Left lung (tissue), 10 donors: Measurements from ENCODE around the gene CENPB. TPM values are rescaled to one million over a fixed set of nuclear protein-coding genes. Genes with fewer than 3 reads are reported as not detected.
A peak's percentile ranks its signal among the peaks of the same experiment; 100 is the strongest.

Experiments
- ATAC-seq: fragments of 200-7000 bp; cut with Tn5 transposase; one replicate; pipeline ENCODE4 v1.9.1; 2020; ENCODE audit warnings: moderate library complexity
- DNase-seq, 4 donors: peaks; one replicate each; pipeline ENCODE4 v3.0.0-alpha.2; 2013 to 2020
- H3K27ac ChIP-seq, 2 donors: fragments of 200-600 bp; sonication (generic) in 1 of 2; one replicate each; pipeline versions ENCODE4 v1.5.0 to v1.8.0; 2020 to 2021
- H3K27me3 ChIP-seq, 2 donors: fragments of 200-600 bp; sonication (generic) in 1 of 2; one replicate each; pipeline versions ENCODE4 v1.5.0 to v1.8.0; 2020 to 2021
- H3K36me3 ChIP-seq, 2 donors: fragments of 200-600 bp; sonication (generic) in 1 of 2; one replicate each; pipeline versions ENCODE4 v1.5.0 to v1.8.0; 2020 to 2021
- H3K4me1 ChIP-seq, 2 donors: fragments of 200-600 bp; one replicate each; pipeline ENCODE4 v1.8.0; 2021
- H3K4me3 ChIP-seq, 2 donors: fragments of 200-600 bp; sonication (generic) in 1 of 2; one replicate each; pipeline versions ENCODE4 v1.5.0 to v1.8.0; 2020 to 2021; ENCODE audit warnings: mild to moderate bottlenecking in 1 of 2
- H3K9me3 ChIP-seq, 2 donors: fragments of 200-600 bp; sonication (generic) in 1 of 2; one replicate each; pipeline versions ENCODE4 v1.5.0 to v1.8.0; 2020 to 2021
- intact Hi-C, 2 donors: fragments of 100-400 bp; cut with DNase I; formaldehyde crosslinking; loops; one replicate each; pipeline versions ENCODE4 v1.11.2 to v1.14.2; 2022
- polyA plus RNA-seq, 6 donors: library from polyadenylated mRNA; unstranded; fragments of 120-200 nt; gene quantifications; one replicate each; pipeline ENCODE4 v1.2.1, GENCODE V29; 2013; ENCODE audit not compliant: insufficient read length in 6 of 6
- total RNA-seq, 2 donors: library from RNA; stranded (reverse); fragmentation: NEBNext Ultra II Directional; extraction: Animal tissue kit (Norgen Biotek cat#: 25700); gene quantifications; one replicate each; pipeline ENCODE4 v1.2.1, GENCODE V29; 2021
- TF ChIP-seq, protein P1 (sequence below), 2 donors: fragments of 200-600 bp; sonication (generic) in 1 of 2; IDR thresholded peaks; one replicate each; pipeline versions ENCODE4 v1.5.0 to v1.8.0; 2021; ENCODE audit warnings: antibody characterized with exemption in 2 of 2
- donor health status: DM: no; HTN: yes; CAD: no.
- donor health status: DM: no; HTN: no; CAD: no.

Gene CENPB
- total and polyA plus RNA-seq, 8 donors, result 38.0 to 94.5 (median 53.4) TPM

DNA sequence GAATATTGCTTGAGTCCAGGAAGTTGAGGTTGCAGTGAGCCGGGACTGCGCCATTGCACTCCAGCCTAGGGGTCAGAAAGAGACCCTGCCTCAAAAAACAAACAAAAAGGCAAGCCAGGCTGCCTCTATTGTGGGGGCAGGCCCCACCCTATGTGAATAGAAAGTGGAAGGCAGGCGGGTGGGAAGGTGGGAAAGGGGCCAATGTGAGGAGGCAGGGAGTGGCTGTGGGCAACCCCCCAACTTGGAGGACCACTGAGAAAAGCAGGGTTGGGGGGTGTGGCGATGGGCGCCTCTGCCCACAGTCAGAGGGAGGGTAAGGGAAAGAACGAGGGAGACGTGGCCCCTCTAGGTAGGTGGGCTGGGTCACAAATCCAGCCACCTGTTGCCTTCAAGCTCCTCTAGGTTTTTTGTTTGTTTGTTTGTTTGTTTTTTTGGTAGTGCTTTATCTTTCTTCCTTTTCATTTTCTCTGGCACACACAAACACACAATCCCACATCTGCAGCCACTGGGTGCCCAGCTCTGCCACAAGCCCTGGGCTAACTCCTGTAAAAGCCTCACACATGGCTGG, 28.5 kb upstream of the CENPB start:
- no peak for ATAC-seq
- no peaks in the 10 kb centered on the region for H3K9me3 ChIP-seq

DNA sequence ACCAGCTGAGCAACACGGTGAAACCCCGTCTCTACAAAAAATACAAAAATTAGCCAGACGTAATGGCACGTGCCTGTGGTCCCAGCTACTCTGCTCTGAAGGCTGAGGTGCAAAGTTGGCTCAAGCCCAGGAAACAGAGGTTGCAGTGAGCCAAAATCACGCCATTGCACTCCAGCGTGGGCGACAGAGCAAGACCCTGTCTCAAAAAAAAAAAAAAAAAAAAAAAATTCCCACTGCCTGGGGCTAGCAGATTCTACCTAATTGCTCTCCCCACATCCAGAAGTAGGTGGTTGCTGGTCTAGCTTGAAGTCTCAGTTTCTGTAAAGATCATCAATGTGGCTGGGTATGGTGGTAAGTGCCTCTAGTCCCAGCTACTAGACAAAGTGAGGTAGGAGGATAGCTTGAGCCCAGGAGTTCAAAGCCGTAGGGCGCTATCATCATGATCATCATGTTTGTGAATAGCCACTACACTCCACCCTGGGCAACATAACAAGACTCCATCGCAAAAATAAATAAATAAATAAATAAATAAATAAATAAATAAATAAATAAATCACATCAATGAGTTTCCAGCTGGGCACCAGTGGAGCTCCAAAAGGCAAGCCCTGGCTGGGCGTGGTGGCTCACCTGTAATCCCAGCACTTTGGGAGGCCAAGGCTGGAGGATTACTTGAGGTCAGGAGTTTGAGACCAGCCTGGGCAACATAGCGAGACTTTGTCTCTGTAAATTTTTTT, 27.5 kb upstream of the CENPB start:
- no peaks in the 10 kb centered on the region for H3K9me3 ChIP-seq
- H3K36me3 ChIP-seq, result no peaks in the 10 kb centered on the region
- DNase-seq (no peak), ATAC-seq (no peak)
- TF ChIP-seq, protein P1, sequence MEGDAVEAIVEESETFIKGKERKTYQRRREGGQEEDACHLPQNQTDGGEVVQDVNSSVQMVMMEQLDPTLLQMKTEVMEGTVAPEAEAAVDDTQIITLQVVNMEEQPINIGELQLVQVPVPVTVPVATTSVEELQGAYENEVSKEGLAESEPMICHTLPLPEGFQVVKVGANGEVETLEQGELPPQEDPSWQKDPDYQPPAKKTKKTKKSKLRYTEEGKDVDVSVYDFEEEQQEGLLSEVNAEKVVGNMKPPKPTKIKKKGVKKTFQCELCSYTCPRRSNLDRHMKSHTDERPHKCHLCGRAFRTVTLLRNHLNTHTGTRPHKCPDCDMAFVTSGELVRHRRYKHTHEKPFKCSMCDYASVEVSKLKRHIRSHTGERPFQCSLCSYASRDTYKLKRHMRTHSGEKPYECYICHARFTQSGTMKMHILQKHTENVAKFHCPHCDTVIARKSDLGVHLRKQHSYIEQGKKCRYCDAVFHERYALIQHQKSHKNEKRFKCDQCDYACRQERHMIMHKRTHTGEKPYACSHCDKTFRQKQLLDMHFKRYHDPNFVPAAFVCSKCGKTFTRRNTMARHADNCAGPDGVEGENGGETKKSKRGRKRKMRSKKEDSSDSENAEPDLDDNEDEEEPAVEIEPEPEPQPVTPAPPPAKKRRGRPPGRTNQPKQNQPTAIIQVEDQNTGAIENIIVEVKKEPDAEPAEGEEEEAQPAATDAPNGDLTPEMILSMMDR (IDR thresholded peaks at IDR 0.05), result no peak
- intact Hi-C loops, result no loop called here
- H3K4me3 ChIP-seq, result no peak overlapping the region
- H3K27ac ChIP-seq, result peak overlapping the region in 1 of 2 donors; percentile 88
- peaks cover 31 to 74% of the 10 kb centered on the region in 2 donors for H3K4me1 ChIP-seq
- H3K27me3 ChIP-seq, result no peaks in the 10 kb centered on the region

More for the DNA sequence above, 28.5 kb upstream of the CENPB start:
- no peak overlapping the region for H3K4me3 ChIP-seq
- peaks cover 33 to 76% of the 10 kb centered on the region in 2 donors for H3K4me1 ChIP-seq
- no peaks in the 10 kb centered on the region for H3K36me3 ChIP-seq
- intact Hi-C loops, result loop anchor here in 1 of 2 donors (5.0 kb wide), 1 partner anchor 33 kb away; the partner anchor contains the start of gene SPEF1
- no peaks in the 10 kb centered on the region for H3K27me3 ChIP-seq
- TF ChIP-seq, protein P1 (IDR thresholded peaks at IDR 0.05), result no peak
- no peak for DNase-seq
- no peak overlapping the region for H3K27ac ChIP-seq

DNA sequence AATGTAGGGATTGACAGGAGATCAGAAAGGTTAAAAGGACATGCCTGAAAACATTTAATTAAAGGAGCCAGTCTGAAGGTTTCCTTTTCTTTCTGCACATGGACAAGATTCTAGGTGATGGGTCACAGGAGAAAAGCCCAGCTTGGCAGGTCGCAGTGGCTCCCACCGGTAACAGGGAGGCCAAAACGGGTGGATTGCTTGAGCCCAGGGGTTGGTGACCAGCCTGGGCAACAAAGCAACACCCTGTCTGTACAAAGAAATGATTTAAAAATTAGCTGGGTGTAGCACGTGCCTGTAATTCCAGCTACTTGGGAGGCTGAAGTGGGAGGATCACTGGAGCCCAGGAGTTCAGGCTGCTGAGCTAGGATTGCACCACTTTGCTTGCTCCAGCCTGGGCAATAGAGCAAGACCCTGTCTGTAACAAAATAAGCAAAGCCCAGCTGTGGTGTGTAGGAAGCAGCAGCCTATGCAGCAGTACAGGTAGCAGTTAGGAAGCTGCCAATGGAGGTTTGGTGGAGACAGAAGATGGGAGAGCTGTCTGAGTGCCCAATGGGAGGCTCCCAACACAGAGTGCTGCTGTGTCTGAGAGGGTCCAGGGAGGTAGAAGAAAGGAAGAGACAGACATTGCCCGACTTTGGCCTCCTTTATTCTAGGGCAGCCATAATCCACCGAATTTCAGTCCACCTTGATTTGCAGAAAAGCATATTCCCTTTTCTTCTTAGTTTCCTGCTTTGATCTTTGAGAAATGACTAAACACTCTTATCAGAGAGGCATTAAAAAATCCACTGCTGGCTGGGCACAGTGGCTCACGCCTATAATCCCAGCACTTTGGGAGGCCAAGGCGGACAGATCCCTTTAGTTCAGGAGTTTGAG, 26.7 kb upstream of the CENPB start:
- H3K4me3 ChIP-seq, result no peak overlapping the region
- no peaks in the 10 kb centered on the region for H3K36me3 ChIP-seq
- H3K9me3 ChIP-seq, result no peaks in the 10 kb centered on the region
- peaks cover 31 to 73% of the 10 kb centered on the region in 2 donors for H3K4me1 ChIP-seq
- TF ChIP-seq, protein P1 (IDR thresholded peaks at IDR 0.05), result no peak
- ATAC-seq (no peak), DNase-seq (no peak)
- no peaks in the 10 kb centered on the region for H3K27me3 ChIP-seq
- H3K27ac ChIP-seq, result peak overlapping the region; percentile 19 to 88
- intact Hi-C loops, result no loop called here

DNA sequence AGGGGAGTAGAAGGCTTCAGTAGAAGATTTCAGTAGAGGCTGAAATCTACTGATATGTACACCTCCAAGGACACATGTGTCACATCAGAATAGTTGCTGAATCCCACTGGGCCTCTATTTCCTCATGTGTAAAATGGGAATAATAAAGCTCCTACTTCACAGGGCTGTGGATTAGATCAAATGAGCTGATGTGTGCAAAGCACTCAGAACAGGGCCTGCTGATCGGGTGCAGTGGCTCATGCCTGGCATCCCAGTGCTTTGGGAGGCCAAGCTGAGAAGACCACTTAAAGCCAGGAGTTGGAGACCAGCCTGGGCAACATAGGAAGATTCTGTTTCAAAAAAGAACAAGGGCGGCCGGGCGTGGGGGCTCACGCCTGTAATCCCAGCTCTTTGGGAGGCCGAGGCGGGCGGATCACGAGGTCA, 25.7 kb upstream of the CENPB start:
- DNase-seq (no peak), ATAC-seq (no peak)
- Histone ChIP-seq H3K4me3 (no peak overlapping the region), H3K27ac (peak overlapping the region; percentile 88 to 96), H3K9me3 (no peaks in the 10 kb centered on the region), H3K4me1 (peaks cover 38 to 75% of the 10 kb centered on the region in 2 donors), H3K36me3 (no peaks in the 10 kb centered on the region), H3K27me3 (no peaks in the 10 kb centered on the region)
- TF ChIP-seq, protein P1 (IDR thresholded peaks at IDR 0.05), result no peak
- intact Hi-C loops, result no loop called here
